Nephron progenitor cell (in vitro differentiated cells): ENCODE results near the gene KCNQ1OT1.

Source experiments
- DNase-seq: peaks from one replicate; pipeline ENCODE4 v3.0.0; 2021
- H3K27ac Mint-ChIP-seq: 2 replicates; pipeline ENCODE4 v1.8.0; 2021; ENCODE audit warnings: mild to moderate bottlenecking, moderate library complexity, mixed read lengths
- H3K27me3 Mint-ChIP-seq: 2 replicates; pipeline ENCODE4 v1.8.0; 2021; ENCODE audit warnings: mild to moderate bottlenecking, low read depth, mixed read lengths; ENCODE audit not compliant: poor library complexity
- H3K36me3 Mint-ChIP-seq: 2 replicates; pipeline ENCODE4 v1.8.0; 2021; ENCODE audit warnings: low read depth, mixed read lengths
- H3K4me1 Mint-ChIP-seq: 2 replicates; pipeline ENCODE4 v1.8.0; 2021; ENCODE audit warnings: mixed read lengths
- H3K4me3 Mint-ChIP-seq: 2 replicates; pipeline ENCODE4 v1.8.0; 2021; ENCODE audit warnings: mild to moderate bottlenecking, moderate library complexity, mixed read lengths
- H3K9me3 Mint-ChIP-seq: 2 replicates; pipeline ENCODE4 v1.8.0; 2021; ENCODE audit warnings: mild to moderate bottlenecking, moderate library complexity, mixed read lengths
- CTCF ChIP-seq: fragments of 200-600 bp; sonication (generic); IDR thresholded peaks from 2 replicates; pipeline ENCODE4 v1.5.0; 2021; ENCODE audit warnings: antibody characterized with exemption

Gene KCNQ1OT1

GRCh38 chr11:2571598-2572281, 128.1 kb downstream of the KCNQ1OT1 start:
- Mint-ChIP-seq H3K9me3 (no peaks in the 10 kb centered on the region), H3K27me3 (no peaks in the 10 kb centered on the region), H3K36me3 (no peaks in the 10 kb centered on the region), H3K4me3 (no peak overlapping the region), H3K27ac (no peak overlapping the region), H3K4me1 (peaks cover 9% of the 10 kb centered on the region)
- no peak for TF ChIP-seq CTCF
- DNase-seq: no peak

- Mint-ChIP-seq H3K27ac (no peak overlapping the region), H3K4me1 (peaks cover 10% of the 10 kb centered on the region), H3K4me3 (no peak overlapping the region), H3K36me3 (no peaks in the 10 kb centered on the region), H3K27me3 (no peaks in the 10 kb centered on the region), H3K9me3 (no peaks in the 10 kb centered on the region)
- TF ChIP-seq CTCF: no peak
- DNase-seq: no peak
Measured at GRCh38 chr11:2570841-2571597, 128.8 kb downstream of the KCNQ1OT1 start.

DNA sequence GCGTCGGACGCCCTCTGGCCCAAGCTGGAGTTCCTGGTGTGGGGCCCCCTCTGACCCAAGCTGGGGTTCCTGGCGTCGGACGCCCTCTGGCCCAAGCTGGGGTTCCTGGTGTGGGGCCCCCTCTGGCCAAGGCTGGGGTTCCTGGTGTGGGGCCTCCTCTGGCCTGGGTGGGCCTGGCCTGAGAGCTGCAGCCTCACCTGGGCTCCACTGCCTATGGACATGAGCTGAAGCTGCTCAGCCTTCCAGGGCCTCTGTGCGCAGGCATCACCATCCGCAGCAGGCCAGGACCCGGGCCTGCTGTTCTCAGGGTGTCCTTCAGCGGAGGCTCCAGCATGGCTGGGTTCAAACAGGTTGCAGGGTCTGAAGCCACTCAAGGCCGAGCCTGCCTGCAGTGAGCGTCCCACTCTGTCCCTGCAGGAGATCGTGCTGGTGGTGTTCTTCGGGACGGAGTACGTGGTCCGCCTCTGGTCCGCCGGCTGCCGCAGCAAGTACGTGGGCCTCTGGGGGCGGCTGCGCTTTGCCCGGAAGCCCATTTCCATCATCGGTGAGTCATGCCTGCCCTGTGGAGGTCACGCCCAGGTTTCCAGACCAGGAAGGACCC, 129.5 kb downstream of the KCNQ1OT1 start:
- TF ChIP-seq CTCF: no peak
- Mint-ChIP-seq H3K9me3 (no peaks in the 10 kb centered on the region), H3K4me3 (no peak overlapping the region), H3K27ac (no peak overlapping the region), H3K4me1 (peaks cover 7% of the 10 kb centered on the region), H3K36me3 (no peaks in the 10 kb centered on the region), H3K27me3 (no peaks in the 10 kb centered on the region)
- DNase-seq: no peak

- Mint-ChIP-seq H3K9me3 (no peaks in the 10 kb centered on the region), H3K27ac (no peak overlapping the region), H3K27me3 (no peaks in the 10 kb centered on the region), H3K4me1 (peaks cover 12% of the 10 kb centered on the region), H3K4me3 (no peak overlapping the region), H3K36me3 (no peaks in the 10 kb centered on the region)
- TF ChIP-seq CTCF: no peak
- DNase-seq: no peak
Measured at GRCh38 chr11:2569731-2570210, 130.0 kb downstream of the KCNQ1OT1 start.

- no peak overlapping the region for H3K4me3 Mint-ChIP-seq
- H3K27ac Mint-ChIP-seq: no peak overlapping the region
- H3K9me3 Mint-ChIP-seq: no peaks in the 10 kb centered on the region
- DNase-seq: no peak
- peaks cover 15% of the 10 kb centered on the region for H3K4me1 Mint-ChIP-seq
- H3K27me3 Mint-ChIP-seq: no peaks in the 10 kb centered on the region
- H3K36me3 Mint-ChIP-seq: no peaks in the 10 kb centered on the region
- TF ChIP-seq CTCF: no peak
Measured at GRCh38 chr11:2569321-2569721, 130.5 kb downstream of the KCNQ1OT1 start.
